Hematopoietic multipotent progenitor cell treated with erythropoietin and hydrocortisone succinate and interleukin-3 and kit ligand, for 8 days (in vitro differentiated cells): Measurements from ENCODE around the gene FBXL4.

ENCODE experiments used
- DNase-seq: peaks from one replicate; pipeline ENCODE4 v3.0.0-alpha.2; 2015

Gene FBXL4

DNA sequence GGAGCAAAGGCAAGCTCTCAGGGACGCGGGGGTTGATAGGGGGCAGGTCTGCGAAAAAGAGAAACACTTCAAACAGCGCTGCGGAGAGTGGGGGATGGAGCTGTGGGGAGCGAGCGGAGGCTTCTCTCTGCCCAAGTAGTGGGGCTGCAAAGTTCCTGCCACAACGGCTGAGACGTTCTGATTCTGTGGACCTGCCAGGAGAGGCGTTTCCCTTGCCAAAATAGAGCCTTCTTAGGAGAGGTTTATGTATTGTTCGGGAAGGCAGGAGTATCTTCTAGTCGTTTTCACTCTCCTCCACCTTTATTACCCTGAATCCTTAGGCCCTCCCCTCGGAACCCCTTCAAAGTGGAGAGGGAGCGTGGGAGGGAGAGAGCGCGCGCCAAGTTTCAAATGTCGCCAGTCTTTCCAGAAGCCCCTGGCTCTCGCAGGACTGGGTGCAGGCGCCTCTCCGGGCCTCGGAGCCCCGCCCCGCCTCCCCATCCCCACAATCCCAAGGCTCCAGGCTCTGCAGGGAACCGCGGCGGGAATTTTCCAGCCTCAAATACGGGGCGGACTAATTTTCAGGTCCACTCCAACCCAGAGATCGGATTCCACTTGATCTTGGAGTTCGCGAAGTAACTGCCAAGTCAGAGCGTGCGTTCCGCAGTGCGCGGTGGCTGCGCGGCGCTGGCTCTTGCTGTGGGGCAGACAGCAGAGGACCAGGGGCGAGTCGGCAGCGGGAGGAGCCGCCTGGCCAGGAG lies 123.4 kb downstream of the FBXL4 start:
- DNase-seq = no peak

DNA sequence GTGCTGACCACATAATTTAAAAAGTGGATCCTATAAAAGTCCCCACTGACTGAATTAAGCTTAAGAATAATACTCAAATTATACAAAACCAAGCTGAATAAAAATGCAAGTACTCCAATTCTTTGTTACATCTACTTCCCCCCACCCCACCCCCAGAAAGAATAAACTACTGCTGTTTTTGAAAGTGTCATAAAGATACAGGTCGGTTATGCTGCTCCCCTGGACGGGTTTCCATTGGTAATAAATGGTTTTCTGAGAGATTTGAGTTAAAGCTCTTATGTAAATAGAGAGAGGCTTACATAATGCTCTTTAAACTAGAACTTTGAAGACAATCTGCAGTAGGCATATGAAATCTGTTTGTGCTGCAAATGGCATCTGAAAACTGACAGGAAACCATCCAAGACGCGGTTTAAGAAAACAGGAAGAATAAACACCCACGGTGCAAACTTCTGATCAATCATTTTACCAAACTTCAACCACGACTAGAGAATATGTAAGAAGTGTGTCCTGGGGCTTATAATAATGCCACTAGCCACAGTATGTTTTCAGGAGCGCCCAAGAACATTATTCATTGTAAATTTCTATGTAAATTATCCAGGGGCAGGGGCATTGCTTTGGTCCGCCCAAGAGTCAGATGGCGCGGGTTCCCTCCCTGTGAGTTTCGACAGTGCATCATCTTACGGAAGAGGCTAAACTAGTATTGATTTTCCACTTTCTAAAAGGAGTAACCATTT lies 124.2 kb downstream of the FBXL4 start:
- no peak for DNase-seq

DNA sequence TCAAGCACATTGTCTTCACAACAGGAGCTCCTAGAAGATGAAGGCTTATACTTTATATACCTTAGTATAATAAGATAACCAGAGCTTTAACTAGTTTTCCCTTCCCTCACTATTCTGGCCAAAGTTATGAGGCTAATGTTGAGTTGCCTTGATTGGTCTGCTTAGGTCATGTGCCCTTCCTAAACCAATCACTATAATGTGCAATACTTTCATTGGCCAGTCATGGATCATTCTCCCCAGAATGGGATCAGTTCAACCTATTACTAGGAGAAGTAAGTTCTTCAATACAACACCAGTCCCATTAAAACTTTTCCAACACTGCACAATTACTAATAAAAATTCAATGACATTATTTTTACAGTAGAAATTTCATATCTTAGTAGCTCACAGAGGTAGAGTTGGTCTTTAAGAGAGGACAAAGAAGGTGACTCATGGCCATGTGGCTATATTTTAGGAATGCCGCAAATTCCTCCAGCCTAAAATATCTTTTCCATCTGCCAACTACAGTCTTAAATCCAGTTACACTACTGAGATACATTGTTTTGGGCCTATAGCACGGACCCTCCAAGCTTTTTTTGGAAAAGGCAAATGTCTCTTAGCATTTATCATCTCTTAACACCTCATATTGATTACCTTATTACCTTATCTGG lies 125.9 kb downstream of the FBXL4 start:
- DNase-seq = no peak
